ENCODE results near the gene KRTAP5-5.
"Not testable (repeated sequence)": the region's sequence is repeated elsewhere in the genome, so short reads cannot be mapped to it uniquely, and the experiment has no call there.

Gene KRTAP5-5

DNA sequence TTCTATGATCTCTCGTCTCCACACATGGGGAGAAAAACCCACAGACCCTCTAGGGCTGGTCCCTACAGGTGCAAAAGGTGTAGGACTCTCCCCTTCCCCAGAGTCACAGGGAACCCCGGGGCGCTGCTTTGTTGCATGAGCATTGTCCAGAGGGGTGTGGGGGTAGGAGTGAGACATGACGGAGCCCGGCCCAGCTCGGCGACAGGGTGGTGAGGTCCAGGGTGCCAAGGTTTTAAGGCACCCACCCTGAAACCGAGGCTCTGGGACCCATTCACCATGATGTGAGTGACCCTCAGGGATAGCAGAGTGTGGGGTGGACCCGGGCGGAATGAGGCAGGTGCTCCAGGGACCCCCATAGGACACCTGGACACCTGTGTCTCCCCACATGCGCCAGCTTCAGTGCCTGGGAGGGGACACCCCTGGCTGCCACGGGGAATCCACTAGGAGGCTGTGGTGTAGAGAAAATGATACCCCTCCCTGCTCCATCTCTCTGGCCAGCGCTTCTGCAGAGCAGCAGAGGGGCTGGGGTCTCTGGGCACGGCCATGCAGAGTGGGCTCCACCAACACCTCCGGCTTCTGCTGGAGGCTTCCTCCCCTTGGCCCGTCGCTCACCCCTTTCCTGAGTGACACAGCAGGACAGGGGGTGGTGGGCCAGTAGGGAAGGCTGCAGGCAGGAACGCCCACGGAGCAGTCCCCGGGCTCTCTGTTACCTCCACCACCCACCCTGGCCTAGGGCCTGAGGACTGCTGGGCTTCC, 15.2 kb downstream of the KRTAP5-5 start:
- H3K4me2 ChIP-seq (ENCODE audit: low read length), result no peak overlapping the region
- peaks cover 20% of the 10 kb centered on the region for H3K27me3 ChIP-seq (ENCODE audit: control insufficient read depth, insufficient read depth, low read length)
- H3K9ac ChIP-seq (ENCODE audit: low read depth, low read length), result no peak overlapping the region
- H3K4me3 ChIP-seq (ENCODE audit: low read length), result no peak overlapping the region
- H3K4me1 ChIP-seq (ENCODE audit: control insufficient read depth, insufficient read depth, low read length), result no peaks in the 10 kb centered on the region
- H3K36me3 ChIP-seq (ENCODE audit: insufficient read depth, low read length), result no peaks in the 10 kb centered on the region
- no peaks in the 10 kb centered on the region for H3K9me3 ChIP-seq (replicated peaks; ENCODE audit: low read length)

DNA sequence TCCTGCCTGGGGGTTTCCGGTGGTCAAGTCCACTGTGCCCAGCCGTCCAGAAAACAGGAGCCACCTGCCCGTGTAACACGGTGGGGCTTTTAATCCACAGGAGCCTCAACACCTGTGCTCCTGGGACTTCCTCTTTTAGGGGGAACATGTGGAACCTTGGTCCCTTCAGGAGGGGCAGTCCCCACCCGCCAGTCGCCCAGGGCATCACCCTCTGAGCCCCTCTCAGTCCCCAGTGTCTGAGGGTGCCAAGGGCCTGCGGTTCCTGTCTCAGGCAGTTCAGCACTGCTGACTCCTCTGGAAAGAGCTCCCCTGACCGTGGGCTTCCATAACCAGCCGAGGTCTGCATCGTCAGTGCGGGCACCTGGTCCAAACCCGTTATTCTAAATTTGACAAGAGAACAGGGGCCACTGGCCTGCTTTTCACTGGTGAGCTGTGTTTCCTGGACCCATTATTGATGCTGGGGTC, 15.8 kb downstream of the KRTAP5-5 start:
- Histone ChIP-seq H3K36me3 (ENCODE audit: insufficient read depth, low read length) (no peaks in the 10 kb centered on the region), H3K9me3 (replicated peaks; ENCODE audit: low read length) (no peaks in the 10 kb centered on the region), H3K4me2 (ENCODE audit: low read length) (no peak overlapping the region), H3K9ac (ENCODE audit: low read depth, low read length) (no peak overlapping the region), H3K4me1 (ENCODE audit: control insufficient read depth, insufficient read depth, low read length) (no peaks in the 10 kb centered on the region), H3K27me3 (ENCODE audit: control insufficient read depth, insufficient read depth, low read length) (peaks cover 15% of the 10 kb centered on the region), H3K4me3 (ENCODE audit: low read length) (no peak overlapping the region)

DNA sequence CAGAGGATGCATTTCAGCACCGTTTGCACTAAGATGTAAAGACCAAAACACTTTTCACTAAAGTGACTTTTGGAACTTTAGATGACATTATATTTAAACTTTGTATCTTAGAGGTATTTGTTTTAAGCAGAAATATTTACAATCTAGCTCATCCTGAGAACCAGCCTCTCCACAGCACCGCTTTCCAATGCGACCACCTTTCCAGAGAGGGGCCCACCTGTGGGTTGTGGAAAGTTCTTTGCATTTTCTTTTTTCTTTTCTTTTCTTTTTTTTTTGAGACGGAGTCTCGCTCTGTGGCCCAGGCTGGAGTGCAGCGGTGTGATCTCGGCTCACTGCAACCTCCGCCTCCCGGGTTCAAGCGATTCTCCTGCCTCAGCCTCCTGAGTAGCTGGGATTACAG, 17.0 kb downstream of the KRTAP5-5 start:
- peaks cover 16% of the 10 kb centered on the region for H3K27me3 ChIP-seq (ENCODE audit: control insufficient read depth, insufficient read depth, low read length)
- not testable (repeated sequence) for H3K9ac ChIP-seq (ENCODE audit: low read depth, low read length); H3K4me2 ChIP-seq (ENCODE audit: low read length); H3K4me3 ChIP-seq (ENCODE audit: low read length); H3K9me3 ChIP-seq (replicated peaks; ENCODE audit: low read length); H3K4me1 ChIP-seq (ENCODE audit: control insufficient read depth, insufficient read depth, low read length); H3K36me3 ChIP-seq (ENCODE audit: insufficient read depth, low read length)

GRCh38 chr11:1647901-1648652, 18.5 kb downstream of the KRTAP5-5 start:
- Histone ChIP-seq H3K4me1 (ENCODE audit: control insufficient read depth, insufficient read depth, low read length) (no peaks in the 10 kb centered on the region), H3K9ac (ENCODE audit: low read depth, low read length) (no peak overlapping the region), H3K36me3 (ENCODE audit: insufficient read depth, low read length) (no peaks in the 10 kb centered on the region), H3K4me3 (ENCODE audit: low read length) (no peak overlapping the region), H3K4me2 (ENCODE audit: low read length) (no peak overlapping the region), H3K27me3 (ENCODE audit: control insufficient read depth, insufficient read depth, low read length) (peaks cover 16% of the 10 kb centered on the region), H3K9me3 (replicated peaks; ENCODE audit: low read length) (no peaks in the 10 kb centered on the region)

- Histone ChIP-seq H3K4me1 (ENCODE audit: control insufficient read depth, insufficient read depth, low read length) (no peaks in the 10 kb centered on the region), H3K9ac (ENCODE audit: low read depth, low read length) (no peak overlapping the region)
These were observed 19.3 kb downstream of the KRTAP5-5 start for GRCh38 chr11:1648653-1649420.

GRCh38 chr11:1650034-1650917, 20.7 kb downstream of the KRTAP5-5 start:
- no peaks in the 10 kb centered on the region for H3K9me3 ChIP-seq (replicated peaks; ENCODE audit: low read length)

More at GRCh38 chr11:1648653-1649420, 19.3 kb downstream of the KRTAP5-5 start:
- peaks cover 21% of the 10 kb centered on the region for H3K27me3 ChIP-seq (ENCODE audit: control insufficient read depth, insufficient read depth, low read length)
- H3K4me2 ChIP-seq (ENCODE audit: low read length), result no peak overlapping the region
- H3K36me3 ChIP-seq (ENCODE audit: insufficient read depth, low read length), result no peaks in the 10 kb centered on the region
- no peak overlapping the region for H3K4me3 ChIP-seq (ENCODE audit: low read length)
- no peaks in the 10 kb centered on the region for H3K9me3 ChIP-seq (replicated peaks; ENCODE audit: low read length)

DNA sequence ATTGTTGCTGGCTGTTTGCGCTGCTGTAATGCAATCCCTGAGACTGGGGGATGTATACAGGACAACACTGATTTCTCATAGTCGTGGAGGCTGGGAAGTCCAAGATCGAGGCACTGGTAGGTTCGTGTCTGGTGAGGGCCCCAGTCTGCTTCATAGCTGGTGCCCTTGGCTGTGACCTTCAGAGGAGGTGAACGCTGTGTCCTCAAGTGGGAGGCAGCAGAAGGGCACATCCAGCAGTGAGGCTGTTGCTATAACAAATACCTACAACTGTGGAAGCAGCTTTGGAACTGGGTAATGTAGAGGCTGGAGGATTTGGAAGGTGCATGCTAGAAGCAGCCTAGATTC, 21.3 kb downstream of the KRTAP5-5 start:
- no peaks in the 10 kb centered on the region for H3K9me3 ChIP-seq (replicated peaks; ENCODE audit: low read length)
- H3K4me1 ChIP-seq (ENCODE audit: control insufficient read depth, insufficient read depth, low read length), result no peaks in the 10 kb centered on the region
- H3K4me2 ChIP-seq (ENCODE audit: low read length), result no peak overlapping the region
- H3K36me3 ChIP-seq (ENCODE audit: insufficient read depth, low read length), result no peaks in the 10 kb centered on the region
- H3K9ac ChIP-seq (ENCODE audit: low read depth, low read length), result no peak overlapping the region
- no peak overlapping the region for H3K4me3 ChIP-seq (ENCODE audit: low read length)
- peaks cover 30% of the 10 kb centered on the region for H3K27me3 ChIP-seq (ENCODE audit: control insufficient read depth, insufficient read depth, low read length)

More at GRCh38 chr11:1650034-1650917, 20.7 kb downstream of the KRTAP5-5 start:
- no peak overlapping the region for H3K9ac ChIP-seq (ENCODE audit: low read depth, low read length)
- H3K27me3 ChIP-seq (ENCODE audit: control insufficient read depth, insufficient read depth, low read length), result peaks cover 28% of the 10 kb centered on the region
- H3K4me1 ChIP-seq (ENCODE audit: control insufficient read depth, insufficient read depth, low read length), result no peaks in the 10 kb centered on the region
- no peak overlapping the region for H3K4me3 ChIP-seq (ENCODE audit: low read length)
- no peaks in the 10 kb centered on the region for H3K36me3 ChIP-seq (ENCODE audit: insufficient read depth, low read length)
- no peak overlapping the region for H3K4me2 ChIP-seq (ENCODE audit: low read length)

DNA sequence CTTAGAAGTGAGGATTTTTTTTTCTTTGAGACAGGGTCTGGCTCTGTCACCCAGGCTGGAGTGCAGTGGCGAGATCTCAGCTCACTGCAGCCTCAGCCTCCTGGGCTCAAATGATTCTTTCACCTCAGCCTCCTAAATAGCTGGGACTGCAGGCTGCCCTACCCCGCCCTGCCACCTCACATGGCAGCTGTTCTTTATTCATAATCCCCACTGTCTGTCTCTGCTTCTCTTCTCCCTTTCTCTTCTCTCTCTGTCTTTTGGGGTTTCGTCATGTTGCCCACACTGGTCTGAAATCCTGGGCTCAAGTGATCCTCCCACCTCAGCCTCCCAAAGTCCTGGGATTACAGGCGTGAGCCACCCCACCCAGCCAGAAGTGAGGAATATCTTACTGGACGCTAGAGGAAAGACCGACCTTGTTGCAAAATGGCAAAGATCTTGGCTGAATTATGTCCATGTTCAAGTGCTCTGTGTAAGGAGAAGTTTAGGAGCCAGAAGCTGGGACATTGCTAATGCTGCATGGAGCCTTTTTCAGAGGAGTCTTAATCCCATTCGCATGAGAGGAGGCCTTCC, 21.9 kb downstream of the KRTAP5-5 start:
- Histone ChIP-seq H3K9ac (ENCODE audit: low read depth, low read length) (no peak overlapping the region), H3K4me2 (ENCODE audit: low read length) (no peak overlapping the region), H3K4me3 (ENCODE audit: low read length) (no peak overlapping the region), H3K27me3 (ENCODE audit: control insufficient read depth, insufficient read depth, low read length) (peaks cover 36% of the 10 kb centered on the region), H3K9me3 (replicated peaks; ENCODE audit: low read length) (no peaks in the 10 kb centered on the region), H3K4me1 (ENCODE audit: control insufficient read depth, insufficient read depth, low read length) (no peaks in the 10 kb centered on the region), H3K36me3 (ENCODE audit: insufficient read depth, low read length) (no peaks in the 10 kb centered on the region)

GRCh38 chr11:1652026-1652425, 22.5 kb downstream of the KRTAP5-5 start:
- H3K36me3 ChIP-seq (ENCODE audit: insufficient read depth, low read length), result no peaks in the 10 kb centered on the region
- H3K4me1 ChIP-seq (ENCODE audit: control insufficient read depth, insufficient read depth, low read length), result no peaks in the 10 kb centered on the region
- H3K4me2 ChIP-seq (ENCODE audit: low read length), result no peak overlapping the region
- H3K9me3 ChIP-seq (replicated peaks; ENCODE audit: low read length), result no peaks in the 10 kb centered on the region
- no peak overlapping the region for H3K4me3 ChIP-seq (ENCODE audit: low read length)
- peaks cover 37% of the 10 kb centered on the region for H3K27me3 ChIP-seq (ENCODE audit: control insufficient read depth, insufficient read depth, low read length)
- H3K9ac ChIP-seq (ENCODE audit: low read depth, low read length), result no peak overlapping the region

GRCh38 chr11:1652442-1652770, 22.8 kb downstream of the KRTAP5-5 start:
- no peaks in the 10 kb centered on the region for H3K9me3 ChIP-seq (replicated peaks; ENCODE audit: low read length)

More at GRCh38 chr11:1652442-1652770, 22.8 kb downstream of the KRTAP5-5 start:
- no peak overlapping the region for H3K4me3 ChIP-seq (ENCODE audit: low read length)
- no peaks in the 10 kb centered on the region for H3K36me3 ChIP-seq (ENCODE audit: insufficient read depth, low read length)
- H3K4me2 ChIP-seq (ENCODE audit: low read length), result no peak overlapping the region
- peaks cover 37% of the 10 kb centered on the region for H3K27me3 ChIP-seq (ENCODE audit: control insufficient read depth, insufficient read depth, low read length)
- H3K9ac ChIP-seq (ENCODE audit: low read depth, low read length), result no peak overlapping the region
- no peaks in the 10 kb centered on the region for H3K4me1 ChIP-seq (ENCODE audit: control insufficient read depth, insufficient read depth, low read length)
